Tibial nerve (tissue), 4 donors: ENCODE results near the gene HS6ST1.
"Not testable (repeated sequence)": the region's sequence is repeated elsewhere in the genome, so short reads cannot be mapped to it uniquely, and the experiment has no call there.

Experiments
- EP300 ChIP-seq, 2 donors: sonication (generic); formaldehyde crosslinking; IDR thresholded peaks; one replicate each; pipeline ENCODE4 v1.6.1; 2017; ENCODE audit warnings: antibody characterized with exemption in 2 of 2, mild to moderate bottlenecking in 1 of 2
- POLR2A ChIP-seq, 2 donors: fragments of 450-650 bp; IDR thresholded peaks; one replicate each; pipeline ENCODE4 v1.6.1; 2017; ENCODE audit warnings: antibody characterized with exemption in 2 of 2, mild to moderate bottlenecking in 2 of 2, moderate library complexity in 2 of 2
- TF ChIP-seq, protein P1 (sequence below), 5 experiments: fragments of 200-600 bp in 3 of 5; fragments of 450-650 bp in 2 of 5; sonication (generic) in 3 of 5; IDR thresholded peaks; one replicate each; pipeline ENCODE4 v1.5.1; 2016 to 2019; ENCODE audit warnings: antibody characterized with exemption in 5 of 5, mild to moderate bottlenecking in 3 of 5, moderate library complexity in 2 of 5

DNA sequence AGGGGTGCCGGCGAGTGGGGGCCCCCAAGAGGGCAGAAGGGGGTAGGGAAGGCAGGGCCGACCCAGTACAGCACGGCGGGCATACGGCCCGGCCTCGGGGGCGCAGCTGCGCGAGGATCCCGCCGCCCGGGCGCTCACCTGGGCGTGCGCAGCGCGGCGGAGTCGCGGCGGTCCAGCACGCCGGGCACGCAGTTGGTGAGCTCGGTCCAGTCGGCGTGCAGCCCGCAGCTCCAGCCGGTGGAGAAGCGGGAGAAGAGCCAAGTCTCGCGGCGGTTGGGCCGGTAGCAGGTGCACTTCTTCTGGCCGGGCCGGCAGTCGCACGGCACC, 806 bp downstream of the HS6ST1 start:
- TF ChIP-seq, protein P1, sequence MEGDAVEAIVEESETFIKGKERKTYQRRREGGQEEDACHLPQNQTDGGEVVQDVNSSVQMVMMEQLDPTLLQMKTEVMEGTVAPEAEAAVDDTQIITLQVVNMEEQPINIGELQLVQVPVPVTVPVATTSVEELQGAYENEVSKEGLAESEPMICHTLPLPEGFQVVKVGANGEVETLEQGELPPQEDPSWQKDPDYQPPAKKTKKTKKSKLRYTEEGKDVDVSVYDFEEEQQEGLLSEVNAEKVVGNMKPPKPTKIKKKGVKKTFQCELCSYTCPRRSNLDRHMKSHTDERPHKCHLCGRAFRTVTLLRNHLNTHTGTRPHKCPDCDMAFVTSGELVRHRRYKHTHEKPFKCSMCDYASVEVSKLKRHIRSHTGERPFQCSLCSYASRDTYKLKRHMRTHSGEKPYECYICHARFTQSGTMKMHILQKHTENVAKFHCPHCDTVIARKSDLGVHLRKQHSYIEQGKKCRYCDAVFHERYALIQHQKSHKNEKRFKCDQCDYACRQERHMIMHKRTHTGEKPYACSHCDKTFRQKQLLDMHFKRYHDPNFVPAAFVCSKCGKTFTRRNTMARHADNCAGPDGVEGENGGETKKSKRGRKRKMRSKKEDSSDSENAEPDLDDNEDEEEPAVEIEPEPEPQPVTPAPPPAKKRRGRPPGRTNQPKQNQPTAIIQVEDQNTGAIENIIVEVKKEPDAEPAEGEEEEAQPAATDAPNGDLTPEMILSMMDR (IDR thresholded peaks at IDR 0.05): not testable (repeated sequence)
- TF ChIP-seq POLR2A, EP300 (IDR thresholded peaks at IDR 0.05): not testable (repeated sequence)
